OCI-LY1 (cell line): ENCODE data around the gene TTC23.

Experiments used
- H2AFZ ChIP-seq: fragments of 200-600 bp; sonication (generic), shearing (Covaris generic); 2 replicates; pipeline ENCODE4 v1.6.0; 2014; ENCODE audit warnings: antibody characterized with exemption, mild to moderate bottlenecking, low read length
- H3F3A ChIP-seq: fragments of 200-600 bp; sonication (generic), shearing (Covaris generic); 2 replicates; pipeline ENCODE4 v1.6.0; 2014; ENCODE audit warnings: mild to moderate bottlenecking, antibody characterized with exemption, low read length, moderate library complexity; ENCODE audit not compliant: insufficient read depth
- H3K27ac ChIP-seq: fragments of 200-600 bp; sonication (generic); 2 replicates; pipeline ENCODE4 v1.5.1; 2014; ENCODE audit warnings: low read length, mixed run types, mild to moderate bottlenecking, low read depth; ENCODE audit not compliant: poor library complexity, severe bottlenecking
- H3K27me3 ChIP-seq: fragments of 200-600 bp; sonication (generic); 2 replicates; pipeline ENCODE4 v1.6.0; 2014; ENCODE audit warnings: antibody characterized with exemption, mild to moderate bottlenecking, low read length, moderate library complexity; ENCODE audit not compliant: insufficient read depth
- H3K36me3 ChIP-seq: fragments of 200-600 bp; sonication (generic); 2 replicates; pipeline ENCODE4 v1.6.1; 2014; ENCODE audit warnings: mild to moderate bottlenecking, antibody characterized with exemption, low read length, moderate library complexity, mixed read lengths; ENCODE audit not compliant: insufficient read depth
- H3K4me1 ChIP-seq: fragments of 200-600 bp; sonication (generic); 2 replicates; pipeline ENCODE4 v1.5.1; 2014; ENCODE audit warnings: mild to moderate bottlenecking, low read length, moderate library complexity; ENCODE audit not compliant: insufficient read depth, severe bottlenecking
- H3K4me2 ChIP-seq: fragments of 200-600 bp; sonication (generic), shearing (Covaris generic); 2 replicates; pipeline ENCODE4 v1.6.1; 2014; ENCODE audit warnings: low read length
- H3K4me3 ChIP-seq: fragments of 200-600 bp; sonication (generic); 2 replicates; pipeline ENCODE4 v1.5.1; 2014; ENCODE audit warnings: low read length, low read depth, mild to moderate bottlenecking, mixed read lengths; ENCODE audit not compliant: poor library complexity, severe bottlenecking
- H3K79me2 ChIP-seq: fragments of 200-600 bp; shearing (Covaris generic); 2 replicates; pipeline ENCODE4 v1.6.1; 2016; ENCODE audit warnings: mixed run types, low read length, mixed read lengths; ENCODE audit not compliant: insufficient read depth
- H3K9ac ChIP-seq: fragments of 200-600 bp; sonication (generic), shearing (Covaris generic); 2 replicates; pipeline ENCODE4 v1.6.1; 2014; ENCODE audit warnings: mild to moderate bottlenecking, low read length, mixed read lengths
- H3K9me2 ChIP-seq: fragments of 200-600 bp; sonication (generic), shearing (Covaris generic); 2 replicates; pipeline ENCODE4 v1.6.1; 2014; ENCODE audit warnings: low read depth, mild to moderate bottlenecking, low read length, mixed read lengths
- H3K9me3 ChIP-seq: fragments of 200-600 bp; shearing (Covaris generic); 2 replicates; pipeline ENCODE4 v1.6.1; 2014; ENCODE audit warnings: low read length, mixed read lengths
- H4K20me1 ChIP-seq: fragments of 200-600 bp; sonication (generic), shearing (Covaris generic); 2 replicates; pipeline ENCODE4 v1.6.0; 2016; ENCODE audit warnings: mild to moderate bottlenecking, low read length; ENCODE audit not compliant: insufficient read depth
- CTCF ChIP-seq: fragments of 200-600 bp; sonication (generic), shearing (Covaris generic); IDR thresholded peaks from 2 replicates; pipeline ENCODE4 v1.5.1; 2017; ENCODE audit warnings: mild to moderate bottlenecking, antibody characterized with exemption, low read length, moderate library complexity, mixed read lengths
- EZH2 ChIP-seq: fragments of 200-600 bp; sonication (generic), shearing (Covaris generic); IDR thresholded peaks from 2 replicates; pipeline ENCODE4 v1.8.0; 2017; ENCODE audit warnings: borderline replicate concordance, mixed run types, mild to moderate bottlenecking, antibody characterized with exemption, low read length, moderate library complexity, mixed read lengths

The TTC23 gene

GRCh38 chr15:99087405-99087943 is 161.9 kb downstream of the TTC23 start:
- Histone ChIP-seq H3K27ac (no peak overlapping the region), H3K9me2 (no peaks in the 10 kb centered on the region), H3F3A (no peaks in the 10 kb centered on the region), H2AFZ (no peak overlapping the region), H3K4me2 (no peak overlapping the region), H3K36me3 (no peaks in the 10 kb centered on the region), H3K27me3 (no peaks in the 10 kb centered on the region), H3K79me2 (no peaks in the 10 kb centered on the region), H3K4me1 (no peaks in the 10 kb centered on the region), H3K9me3 (no peaks in the 10 kb centered on the region), H3K4me3 (no peak overlapping the region), H4K20me1 (no peaks in the 10 kb centered on the region), H3K9ac (no peak overlapping the region)
- TF ChIP-seq EZH2 (no peak), CTCF (no peak)

DNA sequence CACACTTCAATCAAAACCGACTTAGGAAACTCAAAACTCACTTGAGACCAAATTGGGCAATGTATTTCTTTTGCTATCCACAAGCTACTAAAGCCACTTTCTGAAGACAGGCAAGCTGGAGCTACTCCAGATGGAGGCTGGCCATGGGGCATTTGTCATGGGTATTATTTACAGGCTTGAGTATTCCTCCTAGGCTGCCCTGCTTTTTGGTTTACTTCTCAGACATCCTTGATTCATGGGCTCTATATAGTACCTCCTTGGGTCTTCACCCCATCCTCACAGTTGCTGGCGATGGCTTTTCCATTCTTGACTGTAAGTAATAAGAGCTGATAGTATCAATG is 163.1 kb downstream of the TTC23 start:
- no peak overlapping the region for H3K4me2 ChIP-seq
- no peaks in the 10 kb centered on the region for H3F3A ChIP-seq
- H3K4me1 ChIP-seq, result no peaks in the 10 kb centered on the region
- H3K9ac ChIP-seq, result no peak overlapping the region
- H3K36me3 ChIP-seq, result no peaks in the 10 kb centered on the region
- TF ChIP-seq EZH2, result no peak
- TF ChIP-seq CTCF, result no peak
- H3K9me3 ChIP-seq, result no peaks in the 10 kb centered on the region
- H3K27me3 ChIP-seq, result no peaks in the 10 kb centered on the region
- H3K79me2 ChIP-seq, result no peaks in the 10 kb centered on the region
- no peak overlapping the region for H3K27ac ChIP-seq
- H3K9me2 ChIP-seq, result no peaks in the 10 kb centered on the region
- no peak overlapping the region for H2AFZ ChIP-seq
- H4K20me1 ChIP-seq, result no peaks in the 10 kb centered on the region
- no peak overlapping the region for H3K4me3 ChIP-seq
